SK-N-SH (cell line): Measurements from ENCODE around the gene SSR3.

Experiments used
- EP300 ChIP-seq, 2 experiments: IDR thresholded peaks; 2 replicates each; pipeline versions ENCODE4 v1.4.0 to v1.6.1; 2012; ENCODE audit warnings: borderline replicate concordance in 1 of 2, low read depth in 1 of 2, low read length in 1 of 2
- EZH2phosphoT487 ChIP-seq: fragments of 200-600 bp; sonication (generic); IDR thresholded peaks from 2 replicates; pipeline ENCODE4 v1.6.1; 2017; ENCODE audit warnings: low read depth, mixed run types, mild to moderate bottlenecking, antibody characterized with exemption, moderate library complexity, borderline replicate concordance
- JUND ChIP-seq: IDR thresholded peaks from 2 replicates; pipeline ENCODE4 v1.4.0; 2012
- MAX ChIP-seq: IDR thresholded peaks from 2 replicates; pipeline ENCODE4 v1.4.0; 2012; ENCODE audit warnings: low read depth
- MEF2A ChIP-seq: IDR thresholded peaks from 2 replicates; pipeline ENCODE4 v1.4.0; 2012; ENCODE audit warnings: low read depth, borderline replicate concordance
- MXI1 ChIP-seq: IDR thresholded peaks from 2 replicates; pipeline ENCODE4 v1.6.1; 2012; ENCODE audit warnings: mild to moderate bottlenecking, low read depth, low read length, improper control_type of control experiment
- RCOR1 ChIP-seq: fragments of 150-350 bp; IDR thresholded peaks from 2 replicates; pipeline ENCODE4 v1.6.1; 2017; ENCODE audit warnings: antibody characterized with exemption, low read length
- RFX5 ChIP-seq: IDR thresholded peaks from 2 replicates; pipeline ENCODE4 v1.6.1; 2012; ENCODE audit warnings: mild to moderate bottlenecking, improper control_type of control experiment, low read length
- SMC3 ChIP-seq: IDR thresholded peaks from 2 replicates; pipeline ENCODE4 v1.6.1; 2012; ENCODE audit warnings: low read depth, low read length, improper control_type of control experiment
- TEAD4 ChIP-seq: IDR thresholded peaks from 2 replicates; pipeline ENCODE4 v1.4.0; 2012; ENCODE audit warnings: mild to moderate bottlenecking, borderline replicate concordance; ENCODE audit not compliant: insufficient read depth
- YY1 ChIP-seq: IDR thresholded peaks from 2 replicates; pipeline ENCODE4 v1.4.0; 2012; ENCODE audit warnings: low read depth, mild to moderate bottlenecking
- TF ChIP-seq, protein P1 (sequence below): IDR thresholded peaks from 2 replicates; pipeline ENCODE4 v1.4.0; 2012; ENCODE audit warnings: low read depth, borderline replicate concordance
- TF ChIP-seq, protein P2 (sequence below): fragments of 200-600 bp; sonication (generic); IDR thresholded peaks from 2 replicates; pipeline ENCODE4 v1.6.1; 2017; ENCODE audit warnings: antibody characterized with exemption, mild to moderate bottlenecking, moderate library complexity

DNA sequence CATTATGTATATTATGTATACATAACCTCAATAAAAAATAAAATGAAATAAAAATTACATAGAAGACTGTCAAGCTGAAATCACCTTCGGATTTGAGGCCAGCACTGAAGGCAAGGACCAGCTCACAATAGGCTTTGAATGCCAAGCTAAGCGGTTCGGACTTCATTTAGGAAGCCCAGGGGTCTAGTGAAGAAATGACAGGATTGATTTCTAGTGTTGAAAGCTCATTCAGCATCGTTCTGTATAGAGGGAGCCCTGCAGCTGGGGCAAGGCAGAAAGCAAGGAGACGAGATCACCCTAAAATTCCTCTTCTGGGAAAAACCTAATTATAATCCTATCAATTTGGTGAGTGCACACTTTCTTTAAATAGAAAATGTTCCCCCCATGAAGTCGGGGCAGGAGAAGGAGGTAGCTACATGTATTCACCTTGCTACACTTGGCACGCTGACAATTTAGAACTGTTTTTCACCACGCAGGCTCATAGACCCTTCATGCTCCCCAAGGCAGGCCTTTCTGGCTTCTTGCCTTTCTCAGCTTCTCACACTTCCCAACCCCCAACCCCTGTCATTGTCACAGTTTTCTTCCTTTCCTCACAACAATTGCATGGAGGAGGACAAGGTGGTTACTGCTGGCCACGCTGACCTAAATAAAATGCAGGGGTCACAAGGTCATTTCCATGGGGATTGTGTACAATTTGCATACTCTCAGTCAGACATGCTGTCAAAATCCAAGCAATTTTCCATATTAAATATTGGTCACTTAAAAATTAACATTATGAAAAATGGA lies 44.4 kb upstream of the SSR3 start:
- no peak for TF ChIP-seq EP300 (IDR thresholded peaks at IDR 0.05; ENCODE audit: borderline replicate concordance in 1 of 2, low read depth in 1 of 2, low read length in 1 of 2)
- no peak for TF ChIP-seq EZH2phosphoT487
- TF ChIP-seq, protein P1, sequence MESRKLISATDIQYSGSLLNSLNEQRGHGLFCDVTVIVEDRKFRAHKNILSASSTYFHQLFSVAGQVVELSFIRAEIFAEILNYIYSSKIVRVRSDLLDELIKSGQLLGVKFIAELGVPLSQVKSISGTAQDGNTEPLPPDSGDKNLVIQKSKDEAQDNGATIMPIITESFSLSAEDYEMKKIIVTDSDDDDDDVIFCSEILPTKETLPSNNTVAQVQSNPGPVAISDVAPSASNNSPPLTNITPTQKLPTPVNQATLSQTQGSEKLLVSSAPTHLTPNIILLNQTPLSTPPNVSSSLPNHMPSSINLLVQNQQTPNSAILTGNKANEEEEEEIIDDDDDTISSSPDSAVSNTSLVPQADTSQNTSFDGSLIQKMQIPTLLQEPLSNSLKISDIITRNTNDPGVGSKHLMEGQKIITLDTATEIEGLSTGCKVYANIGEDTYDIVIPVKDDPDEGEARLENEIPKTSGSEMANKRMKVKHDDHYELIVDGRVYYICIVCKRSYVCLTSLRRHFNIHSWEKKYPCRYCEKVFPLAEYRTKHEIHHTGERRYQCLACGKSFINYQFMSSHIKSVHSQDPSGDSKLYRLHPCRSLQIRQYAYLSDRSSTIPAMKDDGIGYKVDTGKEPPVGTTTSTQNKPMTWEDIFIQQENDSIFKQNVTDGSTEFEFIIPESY, result no peak
- no peak for TF ChIP-seq YY1
- no peak for TF ChIP-seq RFX5
- TF ChIP-seq, protein P2, sequence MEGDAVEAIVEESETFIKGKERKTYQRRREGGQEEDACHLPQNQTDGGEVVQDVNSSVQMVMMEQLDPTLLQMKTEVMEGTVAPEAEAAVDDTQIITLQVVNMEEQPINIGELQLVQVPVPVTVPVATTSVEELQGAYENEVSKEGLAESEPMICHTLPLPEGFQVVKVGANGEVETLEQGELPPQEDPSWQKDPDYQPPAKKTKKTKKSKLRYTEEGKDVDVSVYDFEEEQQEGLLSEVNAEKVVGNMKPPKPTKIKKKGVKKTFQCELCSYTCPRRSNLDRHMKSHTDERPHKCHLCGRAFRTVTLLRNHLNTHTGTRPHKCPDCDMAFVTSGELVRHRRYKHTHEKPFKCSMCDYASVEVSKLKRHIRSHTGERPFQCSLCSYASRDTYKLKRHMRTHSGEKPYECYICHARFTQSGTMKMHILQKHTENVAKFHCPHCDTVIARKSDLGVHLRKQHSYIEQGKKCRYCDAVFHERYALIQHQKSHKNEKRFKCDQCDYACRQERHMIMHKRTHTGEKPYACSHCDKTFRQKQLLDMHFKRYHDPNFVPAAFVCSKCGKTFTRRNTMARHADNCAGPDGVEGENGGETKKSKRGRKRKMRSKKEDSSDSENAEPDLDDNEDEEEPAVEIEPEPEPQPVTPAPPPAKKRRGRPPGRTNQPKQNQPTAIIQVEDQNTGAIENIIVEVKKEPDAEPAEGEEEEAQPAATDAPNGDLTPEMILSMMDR, result no peak
- no peak for TF ChIP-seq JUND
- TF ChIP-seq MAX, result no peak
- TF ChIP-seq SMC3, result no peak
- no peak for TF ChIP-seq MEF2A
- no peak for TF ChIP-seq MXI1
- TF ChIP-seq RCOR1, result no peak
- TF ChIP-seq TEAD4, result no peak
